PFSK-1 (cell line): ENCODE data around the gene ZNF609.

ENCODE experiments used
- FOXP2 ChIP-seq: optimal IDR thresholded peaks from 2 replicates; pipeline ENCODE3; 2011; ENCODE audit warnings: borderline replicate concordance, control low read depth, inconsistent platforms; ENCODE audit not compliant: insufficient read depth; ENCODE audit errors: extremely low read length, extremely low read depth
- POLR2AphosphoS5 ChIP-seq: IDR thresholded peaks from 2 replicates; pipeline ENCODE4 v1.6.1; 2012; ENCODE audit warnings: low read depth, mild to moderate bottlenecking, control low read depth, low read length, moderate library complexity
- REST ChIP-seq, 2 experiments: IDR thresholded peaks; 2 replicates each; pipeline versions ENCODE4 v1.6.1 to v1.8.0; 2011 to 2012; ENCODE audit warnings: low read depth in 2 of 2, low read length in 2 of 2, control low read depth in 1 of 2, inconsistent platforms in 1 of 2, mild to moderate bottlenecking in 1 of 2, moderate library complexity in 1 of 2; ENCODE audit not compliant: insufficient read depth in 1 of 2
- SIN3A ChIP-seq: IDR thresholded peaks from 2 replicates; pipeline ENCODE4 v1.6.1; 2012; ENCODE audit warnings: mild to moderate bottlenecking, low read length, moderate library complexity, borderline replicate concordance; ENCODE audit not compliant: insufficient read depth
- TAF1 ChIP-seq: IDR thresholded peaks from 2 replicates; pipeline ENCODE4 v1.6.1; 2012; ENCODE audit warnings: low read length, control low read depth, borderline replicate concordance; ENCODE audit not compliant: insufficient read depth

- TF ChIP-seq POLR2AphosphoS5 (no peak), SIN3A (no peak), REST (IDR thresholded peaks at IDR 0.05; ENCODE audit: insufficient read depth in 1 of 2, low read depth in 2 of 2, low read length in 2 of 2) (no peak), TAF1 (no peak), FOXP2 (no peak)
Measured at GRCh38 chr15:64599226-64599625, 138.8 kb downstream of the ZNF609 start.
